K562 (cell line): ENCODE results near the gene SIGLEC6. TPM values are rescaled to one million over a fixed set of nuclear protein-coding genes. Genes with fewer than 3 reads are reported as not detected.

Experiments used
- ATAC-seq: fragments of 200-7000 bp; cut with Tn5 transposase; 3 replicates; pipeline ENCODE4 v1.9.1; 2020; ENCODE audit warnings: moderate library complexity
- BruUV-seq: library from RNA; stranded (reverse); fragments of 400-500 nt; replicated peaks from 2 replicates; lab custom pipeline; 2021; lab: Mats Ljungman, UMichigan
- CTCF ChIA-PET: fragments of 300-600 bp; formaldehyde crosslinking; extraction: SDS; loops from one replicate; lab custom pipeline; 2021; ENCODE audit warnings: low intra/inter-chr PET ratio; lab: Yijun Ruan, JAX
- POLR2A ChIA-PET: fragments of 300-600, 350-650 bp; sonication (Branson Sonifier 250); formaldehyde crosslinking; extraction: SDS; loops from one replicate; lab custom pipeline; 2021; ENCODE audit warnings: antibody characterized with exemption, inconsistent platforms; lab: Yijun Ruan, JAX
- DNase-seq, 4 experiments: peaks; one replicate each; pipeline versions ENCODE4 v3.0.0 to v3.0.0-alpha.2; 2011 to 2018; ENCODE audit warnings: low spot score in 3 of 4, mixed read lengths in 3 of 4; ENCODE audit errors: extremely low read depth in 1 of 4
- FAIRE-seq: peaks from 2 replicates; lab custom pipeline; 2011; peaks lifted over from hg19 to GRCh38; lab: Jason Lieb, UNC
- H2AFZ ChIP-seq: 2 replicates; pipeline ENCODE4 v1.6.0; 2011; ENCODE audit warnings: low read depth, low read length, control low read depth, inconsistent platforms
- H3K27ac ChIP-seq: fragments of 200-600 bp; 3 replicates; pipeline ENCODE4 v1.8.0; 2011; ENCODE audit warnings: low read depth, mild to moderate bottlenecking, control low read depth, inconsistent platforms, low read length, moderate library complexity, mixed read lengths; ENCODE audit errors: extremely low read depth
- H3K27me3 ChIP-seq, 2 experiments: fragments of 300-600 bp in 1 of 2; 2 replicates in 1 of 2; 3 replicates in 1 of 2; pipeline versions ENCODE4 v1.6.0 to v1.8.0; 2011; ENCODE audit warnings: inconsistent platforms in 2 of 2, low read length in 2 of 2, mild to moderate bottlenecking in 1 of 2, mixed read lengths in 1 of 2, moderate library complexity in 1 of 2; ENCODE audit not compliant: control insufficient read depth in 2 of 2, insufficient read depth in 2 of 2
- H3K36me3 ChIP-seq: fragments of 300-600 bp; 3 replicates; pipeline ENCODE4 v1.8.0; 2011; ENCODE audit warnings: mild to moderate bottlenecking, low read length, inconsistent platforms; ENCODE audit not compliant: control insufficient read depth, insufficient read depth
- H3K4me1 ChIP-seq, 2 experiments: fragments of 200-600 bp in 1 of 2; replicated peaks in 1 of 2; 2 replicates in 1 of 2; 3 replicates in 1 of 2; pipeline versions ENCODE4 v1.5.1 to v1.8.0; 2011; ENCODE audit warnings: inconsistent platforms in 2 of 2, low read length in 2 of 2, mild to moderate bottlenecking in 1 of 2, mixed read lengths in 1 of 2, moderate library complexity in 1 of 2; ENCODE audit not compliant: control insufficient read depth in 2 of 2, insufficient read depth in 2 of 2
- H3K4me2 ChIP-seq: 2 replicates; pipeline ENCODE4 v1.6.1; 2011; ENCODE audit warnings: low read length, control low read depth, inconsistent platforms, mixed read lengths; ENCODE audit not compliant: insufficient read depth
- H3K4me3 ChIP-seq: fragments of 200-600 bp; sonication (generic), shearing (Covaris generic); 2 replicates; pipeline ENCODE4 v1.5.1; 2016; ENCODE audit warnings: control low read depth, inconsistent platforms
- H3K79me2 ChIP-seq: fragments of 200-600 bp; 3 replicates; pipeline ENCODE4 v1.8.0; 2011; ENCODE audit warnings: low read length, inconsistent platforms; ENCODE audit not compliant: control insufficient read depth, insufficient read depth
- H3K9ac ChIP-seq, 2 experiments: 2 replicates each; pipeline versions ENCODE4 v1.6.0 to v1.6.1; 2011; ENCODE audit warnings: low read depth in 2 of 2, low read length in 2 of 2, control low read depth in 1 of 2, inconsistent platforms in 1 of 2, mild to moderate bottlenecking in 1 of 2, mixed read lengths in 1 of 2; ENCODE audit not compliant: insufficient read depth in 1 of 2
- H3K9me1 ChIP-seq: one replicate; pipeline ENCODE4 v1.6.0; 2011; ENCODE audit warnings: inconsistent platforms, mild to moderate bottlenecking, low read length, moderate library complexity; ENCODE audit not compliant: control insufficient read depth, insufficient read depth
- H3K9me3 ChIP-seq: replicated peaks from 2 replicates; pipeline ENCODE4 v1.5.1; 2011; ENCODE audit warnings: low read depth, low read length, inconsistent platforms; ENCODE audit not compliant: control insufficient read depth, insufficient read depth
- H4K20me1 ChIP-seq: replicated peaks from 2 replicates; pipeline ENCODE4 v1.6.1; 2011; ENCODE audit warnings: low read length, inconsistent platforms, mixed read lengths; ENCODE audit not compliant: control insufficient read depth, insufficient read depth
- GATAD2A ChIP-seq: fragments of 450-650 bp; IDR thresholded peaks from 2 replicates; pipeline ENCODE4 v1.6.1; 2017
- HDAC8 ChIP-seq: fragments of 450-650 bp; IDR thresholded peaks from 2 replicates; pipeline ENCODE4 v1.6.1; 2016; ENCODE audit warnings: mild to moderate bottlenecking, missing genetic modification characterization, moderate library complexity, missing compliant biosample characterization
- HDGF ChIP-seq: fragments of 450-650 bp; IDR thresholded peaks from 2 replicates; pipeline ENCODE4 v1.6.1; 2016
- L3MBTL2 ChIP-seq: fragments of 450-650 bp; IDR thresholded peaks from 2 replicates; pipeline ENCODE4 v1.6.1; 2016; ENCODE audit warnings: mild to moderate bottlenecking, moderate library complexity
- MCM2 ChIP-seq: fragments of 450-650 bp; IDR thresholded peaks from 2 replicates; pipeline ENCODE4 v1.6.1; 2017; ENCODE audit warnings: low read depth, mild to moderate bottlenecking
- MYNN ChIP-seq, 2 experiments: sonication (generic); formaldehyde crosslinking in 1 of 2; IDR thresholded peaks; 2 replicates each; pipeline versions ENCODE4 v1.5.0 to v1.6.1; 2016 to 2020; ENCODE audit warnings: antibody characterized with exemption in 1 of 2, missing genetic modification reagents in 1 of 2
- NR2C2 ChIP-seq, 2 experiments: fragments of 200-800 bp in 1 of 2; sonication (Bioruptor generic) in 1 of 2; sonication (generic) in 1 of 2; formaldehyde crosslinking in 1 of 2; IDR thresholded peaks; 2 replicates each; pipeline versions ENCODE4 v1.6.1 to v1.8.0; 2016 to 2022; ENCODE audit warnings: mild to moderate bottlenecking in 1 of 2, missing compliant biosample characterization in 1 of 2, missing genetic modification characterization in 1 of 2, missing genetic modification reagents in 1 of 2
- OTX1 ChIP-seq: fragments of 450-650 bp; formaldehyde crosslinking; IDR thresholded peaks from 2 replicates; pipeline ENCODE4 v1.4.0; 2022; ENCODE audit warnings: mild to moderate bottlenecking
- SMC3 ChIP-seq: conservative IDR thresholded peaks from 2 replicates; pipeline ENCODE4 v1.6.1; 2011; ENCODE audit warnings: low read depth, low read length, improper control_type of control experiment; ENCODE audit not compliant: insufficient read depth
- SPI1 ChIP-seq: IDR thresholded peaks from 2 replicates; pipeline ENCODE4 v1.6.1; 2011; ENCODE audit warnings: low read depth, low read length, control low read depth, borderline replicate concordance
- SREBF1 ChIP-seq: fragments of 150-350 bp; IDR thresholded peaks from 2 replicates; pipeline ENCODE4 v1.6.1; 2014; ENCODE audit warnings: antibody characterized with exemption, low read depth, low read length, borderline replicate concordance
- TAF1 ChIP-seq: IDR thresholded peaks from 2 replicates; pipeline ENCODE4 v1.6.1; 2011; ENCODE audit warnings: mild to moderate bottlenecking, low read length, moderate library complexity; ENCODE audit not compliant: insufficient read depth, control insufficient read depth, severe bottlenecking; ENCODE audit errors: extremely low read depth
- TRIM28 ChIP-seq: fragments of 450-650 bp; IDR thresholded peaks from 2 replicates; pipeline ENCODE4 v1.6.1; 2017
- XRCC3 ChIP-seq: fragments of 450-650 bp; IDR thresholded peaks from 2 replicates; pipeline ENCODE4 v1.6.1; 2017; ENCODE audit warnings: mild to moderate bottlenecking, moderate library complexity
- ZKSCAN3 ChIP-seq: fragments of 250-450 bp; sonication (Bioruptor Pico); IDR thresholded peaks from 2 replicates; pipeline ENCODE4 v1.4.0; 2020
- ZNF121 ChIP-seq: sonication (generic); formaldehyde crosslinking; conservative IDR thresholded peaks from 2 replicates; pipeline ENCODE4 v1.8.0; 2022; ENCODE audit warnings: missing genetic modification reagents
- WGBS: fragments of 100-300 bp; shearing (Covaris generic); methylation state at CpG from one replicate; pipeline ENCODE4 v1.1.6; 2016; ENCODE audit warnings: low coverage, mixed read lengths; ENCODE audit not compliant: insufficient coverage; ENCODE audit errors: missing lambda C conversion rate; 5-methylcytosine and 5-hydroxymethylcytosine counted together
- in situ Hi-C: fragments of 300-500 bp; cut with MboI; formaldehyde crosslinking; loops from 4 replicates; pipeline ENCODE4 v1.15.0; 2018; ENCODE audit warnings: inconsistent platforms, mixed read lengths
- intact Hi-C: fragments of 100-400 bp; cut with micrococcal nuclease; formaldehyde crosslinking; loops from 2 replicates; pipeline ENCODE4 v1.14.2; 2022
- polyA plus RNA-seq, 8 experiments: library from polyadenylated mRNA; depleted of rRNA in 4 of 8; stranded (reverse) in 5 of 8; unstranded in 3 of 8; fragments of >200 nt; fragmentation: Nextera tagmentation in 2 of 8; fragmentation: Illumina TruSeq in 1 of 8; extraction: Ambion mirVana in 2 of 8; extraction: Trizol in 1 of 8; gene quantifications; 2 replicates each; pipeline versions ENCODE4 v1.2.1 to v1.2.3, GENCODE V29; 2011 to 2014; ENCODE audit warnings: inconsistent platforms in 1 of 8, missing spikeins in 1 of 8
- total RNA-seq, 7 experiments: library from RNA; depleted of rRNA in 6 of 7; stranded (reverse); fragments of >200 nt in 6 of 7; fragmentation: Illumina TruSeq in 2 of 7; extraction: Trizol in 2 of 7; gene quantifications; 2 replicates each; pipeline versions ENCODE4 v1.2.1 to v1.2.3, GENCODE V29; 2011 to 2021; ENCODE audit warnings: low replicate concordance in 1 of 7
- TF ChIP-seq, protein P1 (sequence below), 2 experiments: fragments of 250-450 bp in 1 of 2; fragments of 450-650 bp in 1 of 2; sonication (Bioruptor Pico) in 1 of 2; IDR thresholded peaks; 2 replicates each; pipeline versions ENCODE4 v1.6.1 to v1.8.0; 2016 to 2021; ENCODE audit warnings: mild to moderate bottlenecking in 2 of 2, moderate library complexity in 2 of 2, missing compliant biosample characterization in 1 of 2, missing genetic modification characterization in 1 of 2
- TF ChIP-seq, protein P2 (sequence below): fragments of 450-650 bp; IDR thresholded peaks from 2 replicates; pipeline ENCODE4 v1.6.1; 2016; ENCODE audit warnings: mild to moderate bottlenecking
- TF ChIP-seq, protein P3 (sequence below): fragments of 450-650 bp; formaldehyde crosslinking; conservative IDR thresholded peaks from 2 replicates; pipeline ENCODE4 v1.4.0; 2022; ENCODE audit warnings: mild to moderate bottlenecking, missing genetic modification characterization

Gene SIGLEC6
- total and polyA plus RNA-seq, 9 of the 15 experiments (the other 6 are each of a cell fraction or from before 2014, with no cell fraction given), result 0.03 to 17.5 (median 0.71) TPM

DNA sequence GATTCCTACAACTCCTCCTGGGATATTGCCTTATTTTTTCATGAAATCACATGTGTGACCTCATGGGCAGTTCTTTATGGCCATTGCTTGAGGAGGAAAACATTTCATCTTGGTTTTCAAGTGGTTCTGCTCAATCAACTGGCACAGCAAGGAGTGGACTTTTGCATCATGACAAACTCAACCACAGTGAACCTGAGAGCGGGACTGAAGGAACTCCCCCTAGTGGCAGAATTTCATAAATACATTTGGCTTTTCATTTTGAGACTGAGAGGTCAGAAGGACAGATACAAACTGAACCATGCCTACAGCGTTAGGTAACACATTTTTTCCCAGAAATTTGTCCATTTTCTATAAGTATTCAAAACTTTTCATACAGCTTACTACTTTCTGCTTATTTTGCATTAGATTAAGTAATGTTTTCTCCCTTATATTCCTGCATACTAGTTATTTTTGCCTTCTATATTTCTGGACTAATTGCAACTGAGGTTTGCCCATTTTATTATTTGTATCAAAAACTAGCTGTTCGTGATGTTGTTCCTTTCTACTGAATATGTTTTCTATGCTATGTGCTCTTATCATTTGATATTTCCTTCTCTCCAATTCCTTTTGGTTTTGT is 16.5 kb downstream of the SIGLEC6 start:
- peak; percentile 88 for FAIRE-seq
- Histone ChIP-seq H3K79me2 (no peaks in the 10 kb centered on the region), H4K20me1 (no peaks in the 10 kb centered on the region), H3K4me2 (no peak overlapping the region), H3K9me1 (no peaks in the 10 kb centered on the region), H2AFZ (peak overlapping the region; percentile 70), H3K4me1 (peaks cover 11 to 15% of the 10 kb centered on the region in 2 experiments), H3K9ac (no peak overlapping the region; a peak in 1 of 4 replicates), H3K36me3 (0 out of 3 replicates have a peak, but pooled peaks cover 2% of the 10 kb centered on the region), H3K4me3 (no peak overlapping the region), H3K27me3 (no peaks in the 10 kb centered on the region), H3K27ac (no peak overlapping the region), H3K9me3 (peaks cover 9% of the 10 kb centered on the region; the same call in 1 of the 2 replicates)
- no TSS peak for BruUV-seq
- ChIA-PET POLR2A (interaction anchor here (1.2 to 1.3 kb wide), 2 partner anchors 15 to 33 kb away, joined by 3 read pairs; no protein-coding TSS in a partner anchor), CTCF (interaction anchor here (1.4 kb wide), 1 partner anchor 117 kb away, joined by 4 read pairs; no protein-coding TSS in a partner anchor)
- ATAC-seq, result peak; percentile 87
- DNase-seq, result peak; percentile 72 to 85 (median 74)
- 3% methylated on average over 3 of the region's 3 CpGs for WGBS
- in situ Hi-C loops (no loop called here), intact Hi-C loops (loop anchor here (2.0 kb wide), 1 partner anchor 42 kb away; no protein-coding TSS in a partner anchor)
- TF ChIP-seq, protein P1, sequence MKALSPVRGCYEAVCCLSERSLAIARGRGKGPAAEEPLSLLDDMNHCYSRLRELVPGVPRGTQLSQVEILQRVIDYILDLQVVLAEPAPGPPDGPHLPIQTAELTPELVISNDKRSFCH (CRISPR knock-in tag; IDR thresholded peaks at IDR 0.05), result no peak
- TF ChIP-seq, protein P1 (tag; IDR thresholded peaks at IDR 0.05), result no peak
- TF ChIP-seq TAF1 (no peak), MCM2 (no peak), ZKSCAN3 (CRISPR knock-in tag) (no peak), OTX1 (no peak), L3MBTL2 (no peak; the same call in none of the 2 replicates), XRCC3 (no peak), HDGF (no peak), SREBF1 (no peak), MYNN (IDR thresholded peaks at IDR 0.05) (no peak), MYNN (CRISPR knock-in tag; IDR thresholded peaks at IDR 0.05) (no peak), SPI1 (no peak), HDAC8 (tag) (no peak), GATAD2A (no peak), ZNF121 (CRISPR knock-in tag) (no peak), NR2C2 (CRISPR knock-in tag; IDR thresholded peaks at IDR 0.05) (no peak), NR2C2 (tag; IDR thresholded peaks at IDR 0.05) (0 out of 2 replicates have a peak, but pooled peaks have one; percentile 49), SMC3 (peak; percentile 54), TRIM28 (no peak)
- TF ChIP-seq, protein P2, sequence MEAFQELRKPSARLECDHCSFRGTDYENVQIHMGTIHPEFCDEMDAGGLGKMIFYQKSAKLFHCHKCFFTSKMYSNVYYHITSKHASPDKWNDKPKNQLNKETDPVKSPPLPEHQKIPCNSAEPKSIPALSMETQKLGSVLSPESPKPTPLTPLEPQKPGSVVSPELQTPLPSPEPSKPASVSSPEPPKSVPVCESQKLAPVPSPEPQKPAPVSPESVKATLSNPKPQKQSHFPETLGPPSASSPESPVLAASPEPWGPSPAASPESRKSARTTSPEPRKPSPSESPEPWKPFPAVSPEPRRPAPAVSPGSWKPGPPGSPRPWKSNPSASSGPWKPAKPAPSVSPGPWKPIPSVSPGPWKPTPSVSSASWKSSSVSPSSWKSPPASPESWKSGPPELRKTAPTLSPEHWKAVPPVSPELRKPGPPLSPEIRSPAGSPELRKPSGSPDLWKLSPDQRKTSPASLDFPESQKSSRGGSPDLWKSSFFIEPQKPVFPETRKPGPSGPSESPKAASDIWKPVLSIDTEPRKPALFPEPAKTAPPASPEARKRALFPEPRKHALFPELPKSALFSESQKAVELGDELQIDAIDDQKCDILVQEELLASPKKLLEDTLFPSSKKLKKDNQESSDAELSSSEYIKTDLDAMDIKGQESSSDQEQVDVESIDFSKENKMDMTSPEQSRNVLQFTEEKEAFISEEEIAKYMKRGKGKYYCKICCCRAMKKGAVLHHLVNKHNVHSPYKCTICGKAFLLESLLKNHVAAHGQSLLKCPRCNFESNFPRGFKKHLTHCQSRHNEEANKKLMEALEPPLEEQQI, result 0 out of 2 replicates have a peak, but pooled peaks have one; percentile 52
- TF ChIP-seq, protein P3, sequence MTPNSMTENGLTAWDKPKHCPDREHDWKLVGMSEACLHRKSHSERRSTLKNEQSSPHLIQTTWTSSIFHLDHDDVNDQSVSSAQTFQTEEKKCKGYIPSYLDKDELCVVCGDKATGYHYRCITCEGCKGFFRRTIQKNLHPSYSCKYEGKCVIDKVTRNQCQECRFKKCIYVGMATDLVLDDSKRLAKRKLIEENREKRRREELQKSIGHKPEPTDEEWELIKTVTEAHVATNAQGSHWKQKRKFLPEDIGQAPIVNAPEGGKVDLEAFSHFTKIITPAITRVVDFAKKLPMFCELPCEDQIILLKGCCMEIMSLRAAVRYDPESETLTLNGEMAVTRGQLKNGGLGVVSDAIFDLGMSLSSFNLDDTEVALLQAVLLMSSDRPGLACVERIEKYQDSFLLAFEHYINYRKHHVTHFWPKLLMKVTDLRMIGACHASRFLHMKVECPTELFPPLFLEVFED (CRISPR knock-in tag), result no peak
